H1 (cell line): ENCODE measurements around the gene IL17A. TPM values are rescaled to one million over a fixed set of nuclear protein-coding genes. Genes with fewer than 3 reads are reported as not detected.

Source experiments
- CTCF ChIA-PET: fragments of 300-600 bp; sonication (Branson Sonifier 250); formaldehyde crosslinking; loops from one replicate; lab custom pipeline; 2021; ENCODE audit not compliant: partially characterized antibody; lab: Charles Lee
- POLR2A ChIA-PET: fragments of 300-600 bp; sonication (Branson Sonifier 250); formaldehyde crosslinking; loops from one replicate; lab custom pipeline; 2021; ENCODE audit warnings: inconsistent platforms; ENCODE audit not compliant: partially characterized antibody; lab: Charles Lee
- DNase-seq, 2 experiments: peaks; one replicate each; pipeline versions ENCODE4 v3.0.0 to v3.0.0-alpha.2; 2010 to 2022; ENCODE audit warnings: low spot score in 2 of 2, low read depth in 1 of 2, mixed read lengths in 1 of 2
- FAIRE-seq: peaks from 2 replicates; lab custom pipeline; 2011; peaks lifted over from hg19 to GRCh38; lab: Jason Lieb, UNC
- H2AFZ ChIP-seq: 2 replicates; pipeline ENCODE4 v1.8.1; 2012; ENCODE audit warnings: low read length, inconsistent platforms
- H2AK5ac ChIP-seq: 2 replicates; pipeline ENCODE4 v1.6.1; 2013; ENCODE audit warnings: low read depth, low read length
- H2BK120ac ChIP-seq: replicated peaks from 2 replicates; pipeline ENCODE3; 2013; ENCODE audit warnings: low read depth, low read length, inconsistent platforms
- H2BK12ac ChIP-seq: 2 replicates; pipeline ENCODE4 v1.6.1; 2013; ENCODE audit warnings: low read depth, low read length
- H2BK15ac ChIP-seq: 2 replicates; pipeline ENCODE4 v1.6.1; 2013; ENCODE audit warnings: low read length
- H2BK20ac ChIP-seq: 2 replicates; pipeline ENCODE4 v1.6.1; 2013; ENCODE audit warnings: low read length
- H2BK5ac ChIP-seq: 2 replicates; pipeline ENCODE4 v1.6.1; 2013; ENCODE audit warnings: low read depth, low read length
- H3K14ac ChIP-seq: 2 replicates; pipeline ENCODE4 v1.6.1; 2013; ENCODE audit warnings: inconsistent platforms; ENCODE audit not compliant: insufficient read length
- H3K18ac ChIP-seq: 2 replicates; pipeline ENCODE4 v1.6.1; 2013; ENCODE audit warnings: low read length; ENCODE audit errors: extremely low read depth
- H3K23ac ChIP-seq: 2 replicates; pipeline ENCODE4 v1.6.1; 2013; ENCODE audit warnings: inconsistent platforms; ENCODE audit not compliant: insufficient read length
- H3K23me2 ChIP-seq: 2 replicates; pipeline ENCODE4 v1.6.1; 2013; ENCODE audit warnings: low read depth, low read length
- H3K27ac ChIP-seq: 2 replicates; pipeline ENCODE4 v1.6.1; 2011; ENCODE audit warnings: low read depth, low read length, inconsistent platforms
- H3K27me3 ChIP-seq, 4 experiments: replicated peaks in 1 of 4; 1 replicate in 1 of 4; 2 replicates in 3 of 4; pipeline versions ENCODE4 v1.6.1 to v1.8.1; 2011 to 2013; ENCODE audit warnings: low read length in 3 of 4, mild to moderate bottlenecking in 3 of 4, inconsistent platforms in 2 of 4, mixed read lengths in 2 of 4, moderate library complexity in 1 of 4; ENCODE audit not compliant: control insufficient read depth in 3 of 4, insufficient read depth in 3 of 4; ENCODE audit errors: extremely low read depth in 1 of 4
- H3K36me3 ChIP-seq, 4 experiments: 2 replicates each; pipeline versions ENCODE4 v1.6.1 to v1.8.1; 2011 to 2013; ENCODE audit warnings: mild to moderate bottlenecking in 4 of 4, low read length in 3 of 4, moderate library complexity in 2 of 4, control low read depth in 1 of 4, inconsistent platforms in 1 of 4; ENCODE audit not compliant: insufficient read depth in 4 of 4, control insufficient read depth in 2 of 4
- H3K4ac ChIP-seq: replicated peaks from 2 replicates; pipeline ENCODE3; 2013; ENCODE audit warnings: low read length, low read depth, mixed read lengths, inconsistent platforms; ENCODE audit not compliant: insufficient read length
- H3K4me1 ChIP-seq, 4 experiments: replicated peaks in 1 of 4; 1 replicate in 1 of 4; 2 replicates in 3 of 4; pipeline versions ENCODE4 v1.6.1 to v1.8.1; 2011 to 2013; ENCODE audit warnings: low read length in 3 of 4, inconsistent platforms in 2 of 4, mixed read lengths in 1 of 4; ENCODE audit not compliant: insufficient read depth in 4 of 4, control insufficient read depth in 3 of 4
- H3K4me2 ChIP-seq, 2 experiments: 2 replicates each; pipeline versions ENCODE4 v1.6.1 to v1.8.1; 2011 to 2013; ENCODE audit warnings: low read depth in 2 of 2, low read length in 2 of 2, control low read depth in 1 of 2, inconsistent platforms in 1 of 2, mild to moderate bottlenecking in 1 of 2; ENCODE audit not compliant: insufficient read depth in 1 of 2
- H3K4me3 ChIP-seq, 4 experiments: fragments of 200-600, 300-600 bp in 1 of 4; sonication (generic), shearing (Covaris generic), sonication (Bioruptor Twin) in 1 of 4; 2 replicates each; pipeline versions ENCODE4 v1.5.1 to v1.8.1; 2011 to 2016; ENCODE audit warnings: low read length in 4 of 4, low read depth in 3 of 4, control low read depth in 2 of 4, inconsistent platforms in 2 of 4, mild to moderate bottlenecking in 2 of 4, mixed read lengths in 1 of 4, moderate library complexity in 1 of 4; ENCODE audit not compliant: insufficient read depth in 2 of 4; ENCODE audit errors: extremely low read depth in 1 of 4
- H3K56ac ChIP-seq: replicated peaks from 2 replicates; pipeline ENCODE3; 2013; ENCODE audit warnings: low read depth, mild to moderate bottlenecking, mixed read lengths, low read length, inconsistent platforms; ENCODE audit not compliant: insufficient read length
- H3K79me1 ChIP-seq: 2 replicates; pipeline ENCODE4 v1.6.1; 2013; ENCODE audit warnings: low read depth, low read length, control low read depth
- H3K79me2 ChIP-seq, 2 experiments: 2 replicates each; pipeline versions ENCODE4 v1.6.1 to v1.8.1; 2012 to 2013; ENCODE audit warnings: low read length in 2 of 2, mild to moderate bottlenecking in 2 of 2, inconsistent platforms in 1 of 2; ENCODE audit not compliant: insufficient read depth in 2 of 2, control insufficient read depth in 1 of 2
- H3K9ac ChIP-seq, 4 experiments: replicated peaks in 1 of 4; 1 replicate in 1 of 4; 2 replicates in 3 of 4; pipeline versions ENCODE4 v1.6.1 to v1.8.1; 2011 to 2013; ENCODE audit warnings: low read depth in 3 of 4, low read length in 3 of 4, control low read depth in 2 of 4, mild to moderate bottlenecking in 2 of 4, moderate library complexity in 2 of 4, inconsistent platforms in 1 of 4; ENCODE audit errors: extremely low read depth in 1 of 4
- H3K9me3 ChIP-seq, 2 experiments: 2 replicates each; pipeline versions ENCODE4 v1.6.1 to v1.8.1; 2012 to 2013; ENCODE audit warnings: mild to moderate bottlenecking in 2 of 2, moderate library complexity in 2 of 2, control low read depth in 1 of 2, inconsistent platforms in 1 of 2, low read depth in 1 of 2, low read length in 1 of 2, mixed read lengths in 1 of 2; ENCODE audit not compliant: insufficient read depth in 2 of 2
- H4K20me1 ChIP-seq, 2 experiments: replicated peaks in 1 of 2; 2 replicates each; pipeline versions ENCODE3 to v1.8.1; 2011 to 2013; ENCODE audit warnings: inconsistent platforms in 2 of 2, low read length in 2 of 2, mild to moderate bottlenecking in 1 of 2; ENCODE audit not compliant: insufficient read depth in 2 of 2, control insufficient read depth in 1 of 2
- H4K5ac ChIP-seq: 2 replicates; pipeline ENCODE4 v1.6.1; 2013; ENCODE audit warnings: low read length, low read depth, mixed read lengths, inconsistent platforms; ENCODE audit not compliant: insufficient read length
- H4K8ac ChIP-seq: 2 replicates; pipeline ENCODE4 v1.8.0; 2013; ENCODE audit warnings: mild to moderate bottlenecking, moderate library complexity, low read length, inconsistent platforms; ENCODE audit not compliant: insufficient read depth; ENCODE audit errors: extremely low read depth
- H4K91ac ChIP-seq: replicated peaks from 2 replicates; pipeline ENCODE3; 2013; ENCODE audit warnings: low read length, mixed read lengths, inconsistent platforms; ENCODE audit not compliant: insufficient read length
- CTCF ChIP-seq, 3 experiments: IDR thresholded peaks; 1 replicate in 2 of 3; 2 replicates in 1 of 3; pipeline versions ENCODE4 v1.5.1 to v1.6.1; 2011; ENCODE audit warnings: low read length in 3 of 3, mild to moderate bottlenecking in 3 of 3, inconsistent platforms in 2 of 3, low read depth in 1 of 3, moderate library complexity in 1 of 3; ENCODE audit not compliant: insufficient read depth in 1 of 3; ENCODE audit errors: control extremely low read depth in 1 of 3
- RAD21 ChIP-seq, 2 experiments: IDR thresholded peaks in 1 of 2; conservative IDR thresholded peaks in 1 of 2; 2 replicates each; pipeline ENCODE4 v1.6.1; 2011; ENCODE audit warnings: low read depth in 2 of 2, low read length in 2 of 2, improper control_type of control experiment in 1 of 2, inconsistent platforms in 1 of 2, mild to moderate bottlenecking in 1 of 2, moderate library complexity in 1 of 2
- RNF2 ChIP-seq: fragments of 200-900, 300-1000 bp; sonication (generic); IDR thresholded peaks from 2 replicates; pipeline ENCODE4 v1.7.1; 2016; ENCODE audit warnings: borderline replicate concordance, low read depth, mild to moderate bottlenecking, antibody characterized with exemption, low read length; ENCODE audit not compliant: poor library complexity, severe bottlenecking; ENCODE audit errors: missing control alignments
- WGBS, 2 experiments: shearing (Covaris generic) in 1 of 2; methylation state at CpG; one replicate each; pipeline versions ENCODE4 v1.1.6 to v1.1.7; 2013 to 2015; ENCODE audit warnings: low lambda C conversion rate in 2 of 2, mixed read lengths in 2 of 2, inconsistent platforms in 1 of 2, low coverage in 1 of 2, missing lambda C conversion rate in 1 of 2; ENCODE audit not compliant: insufficient replicate concordance in 2 of 2, insufficient coverage in 1 of 2, insufficient read length in 1 of 2; ENCODE audit errors: extremely low coverage in 1 of 2, missing lambda C conversion rate in 1 of 2; 5-methylcytosine and 5-hydroxymethylcytosine counted together
- polyA plus RNA-seq, 7 experiments: library from polyadenylated mRNA; depleted of rRNA in 3 of 7; stranded (reverse) in 5 of 7; unstranded in 2 of 7; fragments of >200 nt in 5 of 7; fragments of 200-250 nt in 2 of 7; gene quantifications; 1 replicate in 5 of 7; 2 replicates in 1 of 7; 4 replicates in 1 of 7; pipeline versions ENCODE4 v1.2.1 to v1.2.3, GENCODE V29; 2011 to 2013; ENCODE audit warnings: missing spikeins in 2 of 7, mixed read lengths in 2 of 7
- total RNA-seq: library from RNA; stranded (reverse); fragmentation: NEBNext Ultra II Directional; extraction: Animal tissue kit (Norgen Biotek cat#: 25700); gene quantifications from 2 replicates; pipeline ENCODE4 v1.2.1, GENCODE V29; 2021

The IL17A gene
- total and polyA plus RNA-seq, 2 of the 8 experiments (the other 6 are each of a cell fraction or from before 2014, with no cell fraction given) = not detected

GRCh38 chr6:52207066-52207465 is 20.9 kb downstream of the IL17A start:
- Histone ChIP-seq H2AFZ (no peak overlapping the region), H3K18ac (no peak overlapping the region), H3K4ac (no peak overlapping the region), H3K23me2 (no peaks in the 10 kb centered on the region), H4K5ac (no peak overlapping the region), H3K79me2 (no peaks in the 10 kb centered on the region), H3K27me3 (no peaks in the 10 kb centered on the region), H3K27ac (no peak overlapping the region), H3K9me3 (no peaks in the 10 kb centered on the region), H3K4me2 (no peak overlapping the region), H4K20me1 (no peaks in the 10 kb centered on the region), H3K79me1 (no peaks in the 10 kb centered on the region), H3K14ac (no peak overlapping the region), H2BK20ac (no peak overlapping the region), H2AK5ac (no peak overlapping the region), H3K4me1 (no peaks in the 10 kb centered on the region), H3K23ac (no peak overlapping the region), H3K56ac (no peak overlapping the region), H3K36me3 (no peaks in the 10 kb centered on the region), H3K4me3 (no peak overlapping the region), H2BK12ac (no peak overlapping the region), H2BK5ac (no peak overlapping the region), H2BK120ac (no peak overlapping the region), H2BK15ac (no peak overlapping the region), H4K91ac (no peak overlapping the region), H3K9ac (no peak overlapping the region), H4K8ac (no peak overlapping the region)
- ChIA-PET POLR2A (interaction anchor here (1.1 kb wide), 1 partner anchor 78 kb away, joined by 3 read pairs; the partner anchor contains the start of gene MCM3), CTCF (interaction anchor here (0.7 to 3.3 kb wide), 18 partner anchors 10 to 1146 kb away, joined by 3 to 18 read pairs (median 4); no protein-coding TSS in a partner anchor)
- DNase-seq (no peak), FAIRE-seq (no peak)
- WGBS, 2 experiments = 90% methylated on average over 2 of the region's 2 CpGs; no CpG with 5 or more reads in 1 of the 2 experiments
- TF ChIP-seq CTCF (IDR thresholded peaks at IDR 0.05; ENCODE audit: control extremely low read depth in 1 of 3, insufficient read depth in 1 of 3, low read depth in 1 of 3, low read length in 3 of 3) (peak in 2 of 3 experiments; percentile 12 to 19; a peak in 2 of 4 replicates), RAD21 (IDR thresholded peaks at IDR 0.05 in 1 of 2, conservative IDR thresholded peaks at IDR 0.05 in 1 of 2; ENCODE audit: low read depth in 2 of 2, low read length in 2 of 2) (peak; percentile 39 to 50), RNF2 (no peak)
